Vagina (tissue), 2 donors: ENCODE results near the gene GALNT16.

ENCODE experiments used
- POLR2A ChIP-seq, 2 donors: fragments of 450-650 bp; IDR thresholded peaks; one replicate each; pipeline ENCODE4 v1.6.1; 2017; ENCODE audit warnings: antibody characterized with exemption in 2 of 2, mild to moderate bottlenecking in 2 of 2, moderate library complexity in 2 of 2
- TF ChIP-seq, protein P1 (sequence below), 3 experiments: fragments of 450-650 bp in 2 of 3; fragments of 200-600 bp in 1 of 3; sonication (generic) in 1 of 3; IDR thresholded peaks; one replicate each; pipeline ENCODE4 v1.5.1; 2017 to 2019; ENCODE audit warnings: antibody characterized with exemption in 3 of 3, mild to moderate bottlenecking in 2 of 3, moderate library complexity in 2 of 3

DNA sequence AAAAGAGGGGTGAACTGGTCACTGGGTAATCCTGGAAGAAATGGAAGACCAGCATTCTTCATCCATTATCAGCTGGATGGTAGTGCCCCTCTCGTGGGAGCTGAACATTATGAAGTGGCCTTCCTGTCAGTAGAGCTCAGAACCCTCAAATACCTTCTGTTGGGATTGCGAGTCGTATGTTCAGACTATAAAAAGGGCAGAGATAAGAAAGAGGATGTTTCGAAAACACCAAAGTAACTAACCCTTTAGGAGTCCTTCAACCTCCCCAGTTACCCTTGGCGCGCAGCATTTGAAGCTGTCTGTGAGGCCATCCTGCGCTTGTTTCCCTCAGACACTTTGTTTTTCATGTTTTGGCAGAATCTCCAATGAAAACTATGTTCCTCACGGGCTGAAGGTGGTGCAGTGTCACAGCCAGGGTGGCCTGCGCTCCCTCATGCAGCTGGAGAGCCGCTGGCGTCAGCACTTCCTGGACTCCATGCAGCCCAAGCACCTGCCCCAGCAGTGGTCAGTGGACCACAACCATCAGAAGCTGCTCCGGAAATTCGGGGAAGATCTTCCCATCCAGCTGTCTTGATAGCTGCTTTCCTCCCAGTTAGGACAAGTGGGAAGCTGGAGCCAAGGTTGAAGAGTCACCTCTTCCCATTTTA is 19.3 kb upstream of the GALNT16 start:
- no peak for TF ChIP-seq POLR2A (IDR thresholded peaks at IDR 0.05)
- TF ChIP-seq, protein P1, sequence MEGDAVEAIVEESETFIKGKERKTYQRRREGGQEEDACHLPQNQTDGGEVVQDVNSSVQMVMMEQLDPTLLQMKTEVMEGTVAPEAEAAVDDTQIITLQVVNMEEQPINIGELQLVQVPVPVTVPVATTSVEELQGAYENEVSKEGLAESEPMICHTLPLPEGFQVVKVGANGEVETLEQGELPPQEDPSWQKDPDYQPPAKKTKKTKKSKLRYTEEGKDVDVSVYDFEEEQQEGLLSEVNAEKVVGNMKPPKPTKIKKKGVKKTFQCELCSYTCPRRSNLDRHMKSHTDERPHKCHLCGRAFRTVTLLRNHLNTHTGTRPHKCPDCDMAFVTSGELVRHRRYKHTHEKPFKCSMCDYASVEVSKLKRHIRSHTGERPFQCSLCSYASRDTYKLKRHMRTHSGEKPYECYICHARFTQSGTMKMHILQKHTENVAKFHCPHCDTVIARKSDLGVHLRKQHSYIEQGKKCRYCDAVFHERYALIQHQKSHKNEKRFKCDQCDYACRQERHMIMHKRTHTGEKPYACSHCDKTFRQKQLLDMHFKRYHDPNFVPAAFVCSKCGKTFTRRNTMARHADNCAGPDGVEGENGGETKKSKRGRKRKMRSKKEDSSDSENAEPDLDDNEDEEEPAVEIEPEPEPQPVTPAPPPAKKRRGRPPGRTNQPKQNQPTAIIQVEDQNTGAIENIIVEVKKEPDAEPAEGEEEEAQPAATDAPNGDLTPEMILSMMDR (IDR thresholded peaks at IDR 0.05), result no peak
